ENCODE data around the gene FBXO36.

Gene FBXO36

GRCh38 chr2:230043025-230043424 is 120.7 kb downstream of the FBXO36 start:
- TF ChIP-seq REST (IDR thresholded peaks at IDR 0.05; ENCODE audit: insufficient read depth in 1 of 2, low read depth in 2 of 2, low read length in 2 of 2): no peak
- TF ChIP-seq TAF1 (IDR thresholded peaks at IDR 0.05; ENCODE audit: borderline replicate concordance, insufficient read depth, low read length): no peak
- TF ChIP-seq SIN3A (IDR thresholded peaks at IDR 0.05; ENCODE audit: borderline replicate concordance, insufficient read depth, low read length): no peak
- TF ChIP-seq FOXP2 (optimal IDR thresholded peaks at IDR 0.05; ENCODE audit: borderline replicate concordance, extremely low read depth, extremely low read length, insufficient read depth): no peak
- no peak for TF ChIP-seq POLR2AphosphoS5 (IDR thresholded peaks at IDR 0.05; ENCODE audit: low read depth, low read length)

- no peak for TF ChIP-seq REST (IDR thresholded peaks at IDR 0.05; ENCODE audit: insufficient read depth in 1 of 2, low read depth in 2 of 2, low read length in 2 of 2)
- TF ChIP-seq TAF1 (IDR thresholded peaks at IDR 0.05; ENCODE audit: borderline replicate concordance, insufficient read depth, low read length): no peak
- no peak for TF ChIP-seq POLR2AphosphoS5 (IDR thresholded peaks at IDR 0.05; ENCODE audit: low read depth, low read length)
- no peak for TF ChIP-seq SIN3A (IDR thresholded peaks at IDR 0.05; ENCODE audit: borderline replicate concordance, insufficient read depth, low read length)
- TF ChIP-seq FOXP2 (optimal IDR thresholded peaks at IDR 0.05; ENCODE audit: borderline replicate concordance, extremely low read depth, extremely low read length, insufficient read depth): no peak
Measured at GRCh38 chr2:230043461-230043860, 121.2 kb downstream of the FBXO36 start.

GRCh38 chr2:230046491-230046890 is 124.2 kb downstream of the FBXO36 start:
- TF ChIP-seq SIN3A (IDR thresholded peaks at IDR 0.05; ENCODE audit: borderline replicate concordance, insufficient read depth, low read length): no peak
- no peak for TF ChIP-seq TAF1 (IDR thresholded peaks at IDR 0.05; ENCODE audit: borderline replicate concordance, insufficient read depth, low read length)

- TF ChIP-seq FOXP2 (optimal IDR thresholded peaks at IDR 0.05; ENCODE audit: borderline replicate concordance, extremely low read depth, extremely low read length, insufficient read depth): no peak
Measured at GRCh38 chr2:230048010-230048671, 125.8 kb downstream of the FBXO36 start.

GRCh38 chr2:230050136-230050535 is 127.8 kb downstream of the FBXO36 start:
- no peak for TF ChIP-seq REST (IDR thresholded peaks at IDR 0.05; ENCODE audit: insufficient read depth in 1 of 2, low read depth in 2 of 2, low read length in 2 of 2)
- TF ChIP-seq TAF1 (IDR thresholded peaks at IDR 0.05; ENCODE audit: borderline replicate concordance, insufficient read depth, low read length): no peak
- no peak for TF ChIP-seq FOXP2 (optimal IDR thresholded peaks at IDR 0.05; ENCODE audit: borderline replicate concordance, extremely low read depth, extremely low read length, insufficient read depth)
- no peak for TF ChIP-seq POLR2AphosphoS5 (IDR thresholded peaks at IDR 0.05; ENCODE audit: low read depth, low read length)
- no peak for TF ChIP-seq SIN3A (IDR thresholded peaks at IDR 0.05; ENCODE audit: borderline replicate concordance, insufficient read depth, low read length)

- TF ChIP-seq REST (IDR thresholded peaks at IDR 0.05; ENCODE audit: insufficient read depth in 1 of 2, low read depth in 2 of 2, low read length in 2 of 2): no peak
- TF ChIP-seq TAF1 (IDR thresholded peaks at IDR 0.05; ENCODE audit: borderline replicate concordance, insufficient read depth, low read length): no peak
- TF ChIP-seq SIN3A (IDR thresholded peaks at IDR 0.05; ENCODE audit: borderline replicate concordance, insufficient read depth, low read length): no peak
- TF ChIP-seq FOXP2 (optimal IDR thresholded peaks at IDR 0.05; ENCODE audit: borderline replicate concordance, extremely low read depth, extremely low read length, insufficient read depth): no peak
- TF ChIP-seq POLR2AphosphoS5 (IDR thresholded peaks at IDR 0.05; ENCODE audit: low read depth, low read length): no peak
Measured at GRCh38 chr2:230052299-230052698, 130.0 kb downstream of the FBXO36 start.

Measured in PFSK-1 (cell line).